NT2/D1 (cell line): ENCODE data around the gene FAM163B.

Source experiments
- YY1 ChIP-seq: IDR thresholded peaks from 2 replicates; pipeline ENCODE4 v1.6.1; 2011; ENCODE audit not compliant: insufficient read length, insufficient read depth
- ZNF274 ChIP-seq: IDR thresholded peaks from 2 replicates; pipeline ENCODE4 v1.6.1; 2011; ENCODE audit warnings: mild to moderate bottlenecking, low read depth, low read length

- TF ChIP-seq ZNF274 (no peak), YY1 (no peak)
Observed at GRCh38 chr9:133607381-133607780, 1.8 kb downstream of the FAM163B start.
